Stromal cell of bone marrow (primary cell): Measurements from ENCODE around the gene ADARB2.

Experiments used
- DNase-seq: peaks from one replicate; pipeline ENCODE4 v3.0.0-alpha.2; 2012; ENCODE audit warnings: low read depth

Gene ADARB2

GRCh38 chr10:1662438-1663025 lies 74.8 kb downstream of the ADARB2 start:
- DNase-seq: no peak

- no peak for DNase-seq
Observed at GRCh38 chr10:1661859-1662437, 75.4 kb downstream of the ADARB2 start.

- no peak for DNase-seq
Observed at GRCh38 chr10:1661416-1661815, 75.9 kb downstream of the ADARB2 start.

- no peak for DNase-seq
Observed at GRCh38 chr10:1660815-1661214, 76.5 kb downstream of the ADARB2 start.

GRCh38 chr10:1660386-1660785 lies 76.9 kb downstream of the ADARB2 start:
- no peak for DNase-seq

- DNase-seq: no peak
Observed at GRCh38 chr10:1659221-1659791, 78.0 kb downstream of the ADARB2 start.

- DNase-seq: no peak
Observed at GRCh38 chr10:1658658-1659057, 78.7 kb downstream of the ADARB2 start.

GRCh38 chr10:1657479-1657878 lies 79.8 kb downstream of the ADARB2 start:
- DNase-seq: no peak

GRCh38 chr10:1655367-1655766 lies 82.0 kb downstream of the ADARB2 start:
- DNase-seq: no peak

- DNase-seq: no peak
Observed at GRCh38 chr10:1654811-1655356, 82.4 kb downstream of the ADARB2 start.

GRCh38 chr10:1654247-1654646 lies 83.1 kb downstream of the ADARB2 start:
- no peak for DNase-seq

GRCh38 chr10:1653321-1653720 lies 84.0 kb downstream of the ADARB2 start:
- no peak for DNase-seq

- DNase-seq: no peak
Observed at GRCh38 chr10:1652151-1652550, 85.2 kb downstream of the ADARB2 start.

GRCh38 chr10:1651270-1651966 lies 85.9 kb downstream of the ADARB2 start:
- no peak for DNase-seq

- DNase-seq: no peak
Observed at GRCh38 chr10:1650542-1651269, 86.6 kb downstream of the ADARB2 start.

GRCh38 chr10:1648648-1649047 lies 88.7 kb downstream of the ADARB2 start:
- DNase-seq: no peak

GRCh38 chr10:1646332-1646731 lies 91.0 kb downstream of the ADARB2 start:
- DNase-seq: no peak

- DNase-seq: no peak
Observed at GRCh38 chr10:1645896-1646295, 91.4 kb downstream of the ADARB2 start.

GRCh38 chr10:1644191-1644711 lies 93.1 kb downstream of the ADARB2 start:
- no peak for DNase-seq

- DNase-seq: no peak
Observed at GRCh38 chr10:1643908-1644179, 93.5 kb downstream of the ADARB2 start.

GRCh38 chr10:1643161-1643907 lies 94.0 kb downstream of the ADARB2 start:
- no peak for DNase-seq
